HuH-7 (cell line): ENCODE measurements around the gene FAM200C.

Experiments
- DNase-seq: peaks from one replicate; pipeline ENCODE4 v3.0.0; 2011; ENCODE audit warnings: low spot score

Gene FAM200C

DNA sequence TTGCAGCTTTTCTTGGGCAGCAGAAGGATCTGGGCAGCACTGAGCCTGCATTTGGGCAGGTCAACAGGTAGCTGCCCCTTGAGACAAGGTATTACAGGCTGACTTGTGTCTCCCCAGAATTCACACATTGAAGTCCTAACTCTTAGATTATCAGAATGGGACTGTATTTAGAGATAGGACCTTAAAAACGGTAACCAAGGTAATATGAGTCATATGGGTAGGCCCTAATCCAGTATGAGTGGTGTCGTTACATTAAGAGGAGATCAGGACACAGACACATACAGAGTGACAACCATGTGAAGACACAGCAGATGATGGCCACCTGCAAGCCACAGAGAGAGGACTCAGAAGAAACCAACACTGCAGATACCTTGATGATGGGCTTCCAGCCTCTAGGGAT, 32.6 kb downstream of the FAM200C start:
- no peak for DNase-seq

GRCh38 chr5:160366230-160366629, 33.6 kb downstream of the FAM200C start:
- no peak for DNase-seq

- no peak for DNase-seq
Measured at GRCh38 chr5:160363660-160364395, 36.0 kb downstream of the FAM200C start.

GRCh38 chr5:160363211-160363610, 36.6 kb downstream of the FAM200C start:
- DNase-seq: no peak

GRCh38 chr5:160361624-160362228, 38.1 kb downstream of the FAM200C start:
- DNase-seq: no peak

DNA sequence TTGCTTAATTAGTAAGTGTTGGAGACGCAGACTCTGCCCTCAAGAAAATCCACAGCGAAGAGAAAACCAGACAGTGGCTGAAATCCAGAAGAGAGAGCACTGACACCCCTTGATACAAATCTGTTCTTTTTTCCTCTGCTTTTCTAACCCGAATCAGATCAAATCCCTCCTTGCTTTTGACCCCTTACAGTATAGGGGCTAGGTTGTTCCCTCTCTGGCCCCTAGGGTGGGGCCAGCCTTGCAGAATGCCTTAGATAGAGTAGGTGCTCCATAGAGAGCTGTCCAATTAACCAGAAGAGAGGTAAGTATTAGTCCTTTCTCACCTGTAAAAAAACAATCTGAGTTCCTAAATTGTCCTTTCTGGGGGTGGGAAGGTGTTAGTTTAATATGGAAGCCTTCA, 39.5 kb downstream of the FAM200C start:
- DNase-seq: no peak

DNA sequence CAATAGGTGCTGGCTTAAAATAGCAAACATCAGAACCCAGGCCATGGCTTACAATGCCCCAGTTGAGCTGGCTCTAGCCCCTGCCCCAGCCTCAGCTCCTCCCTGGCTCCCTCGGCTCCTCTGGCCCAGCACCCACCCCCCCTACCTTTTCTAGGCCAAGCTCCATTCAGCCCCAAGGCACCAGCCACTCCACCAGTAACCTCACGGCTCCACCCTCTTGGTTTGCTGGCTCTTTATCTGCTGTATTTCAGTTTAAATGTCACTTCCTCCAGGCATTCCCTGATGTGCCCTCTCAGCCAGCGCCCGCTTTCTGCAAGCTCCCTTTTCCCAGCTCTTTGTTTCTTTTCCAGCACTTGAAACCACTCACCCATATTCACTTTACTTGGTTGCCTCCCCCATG, 40.0 kb downstream of the FAM200C start:
- no peak for DNase-seq

DNA sequence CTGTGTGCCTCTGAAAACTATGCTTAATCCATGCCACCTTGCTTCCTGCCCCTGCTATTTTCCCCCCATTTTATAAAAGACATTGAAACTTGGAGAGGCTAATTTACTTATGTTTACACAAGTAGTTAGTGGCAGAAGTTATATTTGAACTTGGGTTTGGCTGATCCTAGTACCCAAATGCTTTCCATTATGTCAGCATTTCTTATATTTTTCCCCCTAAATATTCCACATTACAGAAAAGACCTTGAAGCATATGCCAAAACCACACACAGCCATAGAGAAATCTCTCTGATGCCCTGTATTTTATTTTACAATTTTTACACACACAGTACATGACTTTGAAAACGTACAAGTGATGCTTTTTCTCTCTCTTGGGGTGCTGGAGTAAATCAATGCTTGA, 40.6 kb downstream of the FAM200C start:
- no peak for DNase-seq

DNA sequence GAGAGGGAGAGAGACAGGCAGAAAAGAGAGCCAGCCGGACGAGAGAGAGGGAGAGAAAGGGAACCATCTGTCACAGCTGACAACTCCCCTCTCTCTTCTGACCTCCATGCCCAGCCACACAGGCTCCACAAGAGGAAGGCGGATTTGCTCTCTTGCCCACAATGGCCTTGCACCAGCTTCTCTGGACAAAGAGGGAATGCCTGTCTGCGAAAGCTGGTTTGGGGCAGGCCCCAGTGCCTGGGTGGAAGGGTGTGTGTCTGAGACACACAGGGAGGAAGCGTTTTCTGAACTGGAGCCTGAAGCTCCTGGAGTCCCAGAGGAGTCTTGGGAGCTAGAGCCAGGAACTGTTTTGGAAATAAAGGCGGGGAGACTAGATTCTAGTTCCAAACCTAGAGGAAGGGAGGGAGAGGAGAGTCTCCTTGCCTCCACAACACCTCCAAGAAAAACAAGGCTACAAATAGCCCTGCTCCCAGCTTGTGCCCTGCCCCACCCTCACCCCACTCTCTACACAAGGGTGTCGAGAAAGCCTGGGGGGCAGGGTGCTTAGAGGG, 41.9 kb downstream of the FAM200C start:
- no peak for DNase-seq

DNA sequence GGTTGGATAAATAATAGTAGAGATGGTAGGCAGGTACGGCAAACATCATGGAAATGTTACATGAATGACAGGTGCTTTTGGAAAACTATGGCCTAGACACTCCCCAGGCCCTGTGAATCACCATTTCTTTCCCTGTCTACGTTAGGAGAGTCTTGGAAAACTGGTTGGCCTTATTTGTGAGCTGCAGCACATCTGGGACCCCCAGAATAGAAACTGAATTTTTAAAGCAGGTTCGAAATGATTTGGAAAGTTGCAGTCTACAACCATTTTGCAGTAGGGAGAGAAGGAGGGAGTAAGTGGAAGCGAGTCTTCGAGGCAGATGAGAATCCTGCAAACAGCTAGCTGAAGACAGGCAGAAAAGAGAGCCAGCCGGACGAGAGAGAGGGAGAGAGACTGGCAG, 42.5 kb downstream of the FAM200C start:
- DNase-seq: no peak

GRCh38 chr5:160356550-160357347, 43.1 kb downstream of the FAM200C start:
- no peak for DNase-seq

- no peak for DNase-seq
Measured at GRCh38 chr5:160354666-160355065, 45.2 kb downstream of the FAM200C start.

DNA sequence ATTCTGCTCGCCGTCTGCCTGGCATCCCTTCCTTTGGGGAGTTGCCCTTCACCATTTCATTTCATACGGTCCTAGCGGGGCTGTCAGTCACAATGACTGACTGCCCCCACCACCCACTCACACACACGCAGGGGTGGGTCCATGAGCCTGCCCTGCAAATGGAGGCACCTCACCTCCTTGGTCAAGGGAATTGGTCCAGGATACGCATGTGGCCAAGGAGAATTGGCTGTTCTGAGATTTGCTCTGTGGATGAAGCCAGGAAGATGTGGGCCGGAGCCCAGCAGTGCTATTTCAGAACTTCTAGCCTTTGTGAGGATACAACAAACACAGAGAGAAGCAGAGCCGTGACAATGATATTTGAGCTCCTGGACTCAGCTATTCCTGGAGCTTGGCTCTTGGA, 46.5 kb downstream of the FAM200C start:
- DNase-seq: no peak

DNA sequence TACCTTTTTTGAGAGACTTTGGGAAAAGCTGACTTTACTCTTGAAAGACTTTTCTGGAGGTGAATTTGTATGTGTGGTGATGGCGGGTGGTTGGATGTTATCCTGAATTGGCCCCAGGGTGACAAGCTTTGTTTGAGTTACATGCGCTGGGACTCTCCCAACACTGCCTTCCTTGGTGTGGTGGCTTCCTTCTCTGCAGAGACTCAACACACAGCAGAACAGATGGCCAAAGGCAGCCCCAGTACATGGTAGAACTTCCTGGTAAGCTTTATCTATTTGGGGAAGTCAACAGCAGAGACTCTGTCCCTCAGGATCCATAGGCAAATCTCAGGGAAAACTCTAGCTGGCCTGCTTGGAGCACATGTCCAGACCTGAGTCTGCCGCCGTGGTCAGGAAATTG, 47.5 kb downstream of the FAM200C start:
- no peak for DNase-seq

DNA sequence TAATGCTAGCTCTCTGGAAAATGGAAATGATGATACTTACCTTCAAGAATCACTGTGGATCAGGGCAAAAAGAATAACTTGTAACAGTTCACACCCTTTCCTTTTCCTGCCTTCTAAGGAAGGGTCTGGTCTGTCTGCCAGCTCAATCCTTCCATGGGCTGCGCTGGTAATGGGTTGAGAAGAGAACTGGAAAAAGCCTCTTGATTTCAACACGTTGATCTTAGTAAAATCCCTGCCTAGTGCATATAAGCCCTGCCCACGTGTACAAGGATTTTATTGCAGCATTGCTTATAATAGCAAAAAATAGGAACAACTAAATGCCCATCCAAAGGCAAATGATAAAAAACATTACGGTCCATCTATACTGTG, 49.9 kb downstream of the FAM200C start:
- DNase-seq: no peak

GRCh38 chr5:160349249-160349934, 50.5 kb downstream of the FAM200C start:
- DNase-seq: no peak

GRCh38 chr5:160348080-160348479, 51.8 kb downstream of the FAM200C start:
- no peak for DNase-seq

- DNase-seq: no peak
Measured at GRCh38 chr5:160347448-160347847, 52.4 kb downstream of the FAM200C start.
